GM06990 (cell line): ENCODE data around the gene COX6B2.

Experiments
- DNase-seq: peaks from one replicate; pipeline ENCODE4 v3.0.0-alpha.2; 2011; ENCODE audit not compliant: insufficient read length; ENCODE audit errors: extremely low read depth
- H3K27me3 ChIP-seq: replicated peaks from 2 replicates; pipeline ENCODE4 v1.6.0; 2011; ENCODE audit warnings: low read length; ENCODE audit not compliant: control insufficient read depth, insufficient read depth
- H3K36me3 ChIP-seq: 2 replicates; pipeline ENCODE4 v1.5.1; 2011; ENCODE audit warnings: low read length; ENCODE audit not compliant: control insufficient read depth, insufficient read depth
- H3K4me3 ChIP-seq: replicated peaks from 2 replicates; pipeline ENCODE4 v1.5.1; 2011; ENCODE audit warnings: low read depth, mild to moderate bottlenecking, control low read depth, low read length
- CTCF ChIP-seq: IDR thresholded peaks from 2 replicates; pipeline ENCODE4 v1.5.1; 2011; ENCODE audit warnings: low read length, control low read depth, mild to moderate bottlenecking, inconsistent platforms; ENCODE audit not compliant: insufficient read depth, poor library complexity, severe bottlenecking

The COX6B2 gene

GRCh38 chr19:55358493-55358892 is 4.0 kb upstream of the COX6B2 start:
- no peaks in the 10 kb centered on the region; the same call in 1 of the 2 replicates for H3K27me3 ChIP-seq
- no peak for DNase-seq
- H3K36me3 ChIP-seq: no peaks in the 10 kb centered on the region
- H3K4me3 ChIP-seq: no peak overlapping the region
- no peak for TF ChIP-seq CTCF

GRCh38 chr19:55355213-55355821 is 798 bp upstream of the COX6B2 start:
- Histone ChIP-seq H3K4me3 (no peak overlapping the region), H3K27me3 (peaks cover 2% of the 10 kb centered on the region)
- no peak for TF ChIP-seq CTCF

GRCh38 chr19:55353803-55354697 is 469 bp downstream of the COX6B2 start:
- no peaks in the 10 kb centered on the region for H3K36me3 ChIP-seq
- peaks cover 2% of the 10 kb centered on the region for H3K27me3 ChIP-seq
- DNase-seq: peak; percentile 68
- H3K4me3 ChIP-seq: peak overlapping the region; percentile 40
- no peak for TF ChIP-seq CTCF

More at GRCh38 chr19:55355213-55355821, 798 bp upstream of the COX6B2 start:
- no peaks in the 10 kb centered on the region for H3K36me3 ChIP-seq
- DNase-seq: no peak

- no peak for DNase-seq
- Histone ChIP-seq H3K4me3 (peak overlapping the region; percentile 40; the same call in 1 of the 2 replicates), H3K36me3 (no peaks in the 10 kb centered on the region), H3K27me3 (peaks cover 2% of the 10 kb centered on the region)
- TF ChIP-seq CTCF: no peak
Measured at GRCh38 chr19:55353356-55353802, 1.1 kb downstream of the COX6B2 start.

GRCh38 chr19:55352549-55353145 is 1.9 kb downstream of the COX6B2 start:
- Histone ChIP-seq H3K36me3 (peaks cover 2% of the 10 kb centered on the region; the same call in 1 of the 2 replicates), H3K27me3 (peaks cover 2% of the 10 kb centered on the region), H3K4me3 (no peak overlapping the region)
- no peak for TF ChIP-seq CTCF
- no peak for DNase-seq
